Nephron (organoid): ENCODE measurements around the gene YIPF1.

Experiments
- H3K27ac Mint-ChIP-seq, 3 experiments: 2 replicates each; pipeline ENCODE4 v1.8.0; 2020; ENCODE audit warnings: mixed read lengths in 3 of 3, mild to moderate bottlenecking in 2 of 3, moderate library complexity in 1 of 3
- H3K27me3 Mint-ChIP-seq: 2 replicates; pipeline ENCODE4 v1.8.0; 2021; ENCODE audit warnings: low read depth, mild to moderate bottlenecking, moderate library complexity, mixed read lengths
- H3K36me3 Mint-ChIP-seq: 2 replicates; pipeline ENCODE4 v1.8.0; 2020; ENCODE audit warnings: low read depth, mixed read lengths
- H3K4me1 Mint-ChIP-seq: 2 replicates; pipeline ENCODE4 v1.8.0; 2020; ENCODE audit warnings: mixed read lengths
- H3K4me3 Mint-ChIP-seq, 3 experiments: 2 replicates each; pipeline ENCODE4 v1.8.0; 2020; ENCODE audit warnings: mild to moderate bottlenecking in 3 of 3, mixed read lengths in 3 of 3, moderate library complexity in 2 of 3
- H3K9me3 Mint-ChIP-seq: 2 replicates; pipeline ENCODE4 v1.8.0; 2020; ENCODE audit warnings: mixed read lengths
- TF ChIP-seq, protein P1 (sequence below), 3 experiments: fragments of 200-600 bp; sonication (generic); IDR thresholded peaks; one replicate each; pipeline ENCODE4 v1.5.0; 2021; ENCODE audit warnings: antibody characterized with exemption in 3 of 3; ENCODE audit not compliant: unreplicated experiment in 3 of 3

Gene YIPF1

DNA sequence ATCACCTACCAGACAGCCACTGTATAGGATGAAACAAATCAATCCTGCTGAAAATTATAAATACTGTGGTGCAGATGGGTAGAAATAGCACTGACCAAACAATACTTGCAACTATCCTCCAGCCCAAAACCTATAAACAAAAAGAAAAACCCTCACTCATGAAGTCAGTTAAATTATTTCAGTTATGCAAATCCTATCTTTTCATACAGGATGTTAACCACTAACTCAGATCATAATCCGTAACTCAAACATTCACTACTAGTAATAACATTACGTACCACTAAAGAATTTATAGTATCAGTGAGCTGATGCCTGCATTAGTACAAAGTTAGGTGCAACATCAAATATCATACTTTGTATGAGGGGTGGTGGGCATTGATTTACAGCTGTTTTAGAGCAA is 54.1 kb downstream of the YIPF1 start:
- Mint-ChIP-seq H3K9me3 (no peaks in the 10 kb centered on the region), H3K4me3 (peak overlapping the region; percentile 38 to 88 (median 82)), H3K27me3 (no peaks in the 10 kb centered on the region), H3K27ac (peak overlapping the region in 2 of 3 experiments; percentile 14 to 56), H3K36me3 (no peaks in the 10 kb centered on the region), H3K4me1 (peaks cover 20% of the 10 kb centered on the region)
- TF ChIP-seq, protein P1, sequence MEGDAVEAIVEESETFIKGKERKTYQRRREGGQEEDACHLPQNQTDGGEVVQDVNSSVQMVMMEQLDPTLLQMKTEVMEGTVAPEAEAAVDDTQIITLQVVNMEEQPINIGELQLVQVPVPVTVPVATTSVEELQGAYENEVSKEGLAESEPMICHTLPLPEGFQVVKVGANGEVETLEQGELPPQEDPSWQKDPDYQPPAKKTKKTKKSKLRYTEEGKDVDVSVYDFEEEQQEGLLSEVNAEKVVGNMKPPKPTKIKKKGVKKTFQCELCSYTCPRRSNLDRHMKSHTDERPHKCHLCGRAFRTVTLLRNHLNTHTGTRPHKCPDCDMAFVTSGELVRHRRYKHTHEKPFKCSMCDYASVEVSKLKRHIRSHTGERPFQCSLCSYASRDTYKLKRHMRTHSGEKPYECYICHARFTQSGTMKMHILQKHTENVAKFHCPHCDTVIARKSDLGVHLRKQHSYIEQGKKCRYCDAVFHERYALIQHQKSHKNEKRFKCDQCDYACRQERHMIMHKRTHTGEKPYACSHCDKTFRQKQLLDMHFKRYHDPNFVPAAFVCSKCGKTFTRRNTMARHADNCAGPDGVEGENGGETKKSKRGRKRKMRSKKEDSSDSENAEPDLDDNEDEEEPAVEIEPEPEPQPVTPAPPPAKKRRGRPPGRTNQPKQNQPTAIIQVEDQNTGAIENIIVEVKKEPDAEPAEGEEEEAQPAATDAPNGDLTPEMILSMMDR (IDR thresholded peaks at IDR 0.05; ENCODE audit: unreplicated experiment in 3 of 3), result no peak

DNA sequence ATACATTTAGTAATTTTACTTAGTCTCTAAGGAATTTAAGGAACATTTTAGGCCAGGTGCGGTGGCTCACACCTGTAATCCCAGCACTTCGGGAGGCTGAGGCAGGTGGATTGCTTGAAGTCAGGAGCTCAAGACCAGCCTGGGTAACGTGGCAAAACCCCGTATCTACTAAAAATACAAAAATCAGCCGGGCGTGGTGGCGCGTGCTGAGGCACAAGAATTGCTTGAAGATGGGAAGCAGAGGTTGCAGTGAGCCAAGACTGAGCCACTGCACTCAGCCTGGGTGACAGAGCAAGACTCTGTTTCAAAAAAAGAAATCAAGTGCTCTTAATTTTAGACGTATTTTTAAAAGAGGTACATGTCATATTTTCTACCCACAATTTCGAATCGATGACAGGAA is 54.8 kb downstream of the YIPF1 start:
- no peaks in the 10 kb centered on the region for H3K9me3 Mint-ChIP-seq
- no peaks in the 10 kb centered on the region for H3K27me3 Mint-ChIP-seq
- H3K27ac Mint-ChIP-seq, result no peak overlapping the region
- peaks cover 20% of the 10 kb centered on the region for H3K4me1 Mint-ChIP-seq
- H3K36me3 Mint-ChIP-seq, result peaks cover under 1% of the 10 kb centered on the region
- H3K4me3 Mint-ChIP-seq, result no peak overlapping the region
- TF ChIP-seq, protein P1 (IDR thresholded peaks at IDR 0.05; ENCODE audit: unreplicated experiment in 3 of 3), result no peak

DNA sequence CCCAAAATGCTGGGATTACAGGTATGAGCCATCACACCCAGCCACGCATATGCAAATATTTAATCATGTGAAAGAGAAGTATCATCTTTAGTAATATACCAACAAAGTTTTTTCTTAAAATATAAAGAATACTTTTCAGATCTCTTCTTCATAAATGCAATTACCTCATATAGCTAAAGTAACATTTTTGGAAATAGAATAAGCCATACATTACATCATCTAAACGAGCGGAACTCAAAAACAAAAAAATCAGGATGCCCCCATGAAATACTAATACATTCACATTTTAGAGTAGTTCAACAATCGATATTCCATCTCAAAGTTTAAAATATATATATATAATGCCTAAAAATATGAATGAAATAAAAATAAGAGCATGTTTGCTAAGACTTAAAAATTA is 56.2 kb downstream of the YIPF1 start:
- Mint-ChIP-seq H3K27me3 (no peaks in the 10 kb centered on the region), H3K27ac (no peak overlapping the region), H3K4me3 (no peak overlapping the region), H3K4me1 (peaks cover 15% of the 10 kb centered on the region), H3K36me3 (peaks cover 5% of the 10 kb centered on the region), H3K9me3 (no peaks in the 10 kb centered on the region)
- TF ChIP-seq, protein P1 (IDR thresholded peaks at IDR 0.05; ENCODE audit: unreplicated experiment in 3 of 3), result no peak

DNA sequence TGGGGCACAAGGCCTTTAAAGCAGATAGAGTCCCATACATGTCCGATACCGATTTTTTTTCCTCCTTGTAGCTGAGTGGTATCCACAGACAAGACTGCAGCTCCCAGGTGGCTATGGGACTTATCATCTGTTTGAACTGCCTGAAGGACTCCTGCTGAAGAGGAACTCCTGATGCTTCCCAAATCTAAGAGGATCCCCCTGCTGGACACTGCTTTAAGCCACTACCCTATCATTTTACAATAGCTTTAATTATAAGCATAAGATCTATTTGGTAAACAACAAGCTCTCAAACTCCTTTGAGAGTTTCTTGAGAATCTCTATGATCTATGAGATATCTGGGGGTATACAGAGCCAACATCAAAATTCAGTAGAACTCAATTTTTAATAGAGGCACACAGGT is 63.2 kb downstream of the YIPF1 start:
- H3K36me3 Mint-ChIP-seq, result peaks cover 29% of the 10 kb centered on the region
- no peaks in the 10 kb centered on the region for H3K4me1 Mint-ChIP-seq
- no peak overlapping the region for H3K4me3 Mint-ChIP-seq
- H3K27ac Mint-ChIP-seq, result no peak overlapping the region
- H3K9me3 Mint-ChIP-seq, result no peaks in the 10 kb centered on the region
- H3K27me3 Mint-ChIP-seq, result no peaks in the 10 kb centered on the region
- TF ChIP-seq, protein P1 (IDR thresholded peaks at IDR 0.05; ENCODE audit: unreplicated experiment in 3 of 3), result no peak

DNA sequence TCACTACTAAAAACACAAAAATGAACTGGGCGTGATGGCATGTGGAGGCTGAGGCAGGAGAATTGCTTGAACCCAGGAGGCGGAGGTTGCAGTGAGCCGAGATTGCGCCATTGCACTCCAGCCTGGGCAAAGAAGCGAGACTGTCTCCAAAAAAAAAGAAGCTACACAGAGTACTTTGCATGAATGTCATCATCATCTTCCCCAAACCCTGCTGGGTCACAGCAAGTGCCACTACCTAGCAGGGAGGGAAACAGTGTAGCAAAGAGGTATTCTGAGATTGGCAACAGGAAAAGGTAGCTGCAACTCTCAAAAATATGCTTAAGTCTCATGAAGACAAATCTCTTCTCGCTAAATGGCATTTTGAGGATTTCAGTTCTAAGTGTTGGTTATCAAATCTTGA is 64.3 kb downstream of the YIPF1 start:
- Mint-ChIP-seq H3K4me1 (no peaks in the 10 kb centered on the region), H3K9me3 (no peaks in the 10 kb centered on the region), H3K36me3 (peaks cover 33% of the 10 kb centered on the region), H3K27ac (no peak overlapping the region), H3K4me3 (no peak overlapping the region), H3K27me3 (no peaks in the 10 kb centered on the region)
- TF ChIP-seq, protein P1 (IDR thresholded peaks at IDR 0.05; ENCODE audit: unreplicated experiment in 3 of 3), result no peak

DNA sequence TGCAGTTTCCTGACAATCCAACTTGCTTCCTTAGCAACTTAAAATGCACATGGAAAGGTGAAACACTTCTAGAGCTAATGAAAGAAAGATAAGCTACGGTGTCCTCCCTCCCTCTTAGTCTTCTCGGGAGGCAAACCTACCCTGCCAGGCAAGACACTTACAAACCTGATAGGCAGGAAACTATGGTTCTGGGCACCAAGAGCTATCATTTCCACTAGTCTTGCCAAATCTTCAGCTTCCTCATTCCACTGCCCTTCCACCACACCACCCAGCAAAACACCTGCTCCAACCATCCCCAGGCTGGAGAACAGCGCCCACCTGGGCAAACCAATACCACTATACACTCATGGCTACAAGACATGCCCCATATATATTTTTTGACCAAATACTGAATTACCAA is 66.7 kb downstream of the YIPF1 start:
- no peaks in the 10 kb centered on the region for H3K9me3 Mint-ChIP-seq
- H3K27me3 Mint-ChIP-seq, result no peaks in the 10 kb centered on the region
- TF ChIP-seq, protein P1 (IDR thresholded peaks at IDR 0.05; ENCODE audit: unreplicated experiment in 3 of 3), result no peak
- no peak overlapping the region for H3K4me3 Mint-ChIP-seq
- H3K27ac Mint-ChIP-seq, result no peak overlapping the region
- no peaks in the 10 kb centered on the region for H3K4me1 Mint-ChIP-seq
- H3K36me3 Mint-ChIP-seq, result peaks cover 42% of the 10 kb centered on the region
